HG03095 (cell line): ENCODE measurements around the gene RFX6.

Source experiments
- ATAC-seq: cut with Tn5 transposase; IDR thresholded peaks from one replicate; pipeline ENCODE4 v1.9.1; 2021; ENCODE audit warnings: moderate library complexity; ENCODE audit not compliant: unreplicated experiment

The RFX6 gene

GRCh38 chr6:116888732-116889360 lies 11.8 kb downstream of the RFX6 start:
- ATAC-seq: no peak

GRCh38 chr6:116894669-116895068 lies 17.6 kb downstream of the RFX6 start:
- no peak for ATAC-seq

- ATAC-seq: no peak
Measured at GRCh38 chr6:116895935-116896334, 18.9 kb downstream of the RFX6 start.

GRCh38 chr6:116902634-116903033 lies 25.6 kb downstream of the RFX6 start:
- ATAC-seq: no peak

- no peak for ATAC-seq
Measured at GRCh38 chr6:116922853-116923548, 46.0 kb downstream of the RFX6 start.

- no peak for ATAC-seq
Measured at GRCh38 chr6:116924245-116924644, 47.2 kb downstream of the RFX6 start.

- ATAC-seq: no peak
Measured at GRCh38 chr6:116925088-116925794, 48.2 kb downstream of the RFX6 start.

- no peak for ATAC-seq
Measured at GRCh38 chr6:116928677-116929076, 51.6 kb downstream of the RFX6 start.

- no peak for ATAC-seq
Measured at GRCh38 chr6:116929825-116930224, 52.8 kb downstream of the RFX6 start.

- ATAC-seq: no peak
Measured at GRCh38 chr6:116931456-116931855, 54.4 kb downstream of the RFX6 start.

GRCh38 chr6:116932496-116932895 lies 55.5 kb downstream of the RFX6 start:
- ATAC-seq: no peak

- no peak for ATAC-seq
Measured at GRCh38 chr6:116933485-116933884, 56.4 kb downstream of the RFX6 start.

- ATAC-seq: no peak
Measured at GRCh38 chr6:116938305-116938704, 61.3 kb downstream of the RFX6 start.

- no peak for ATAC-seq
Measured at GRCh38 chr6:116941727-116942126, 64.7 kb downstream of the RFX6 start.

GRCh38 chr6:116945809-116946208 lies 68.8 kb downstream of the RFX6 start:
- no peak for ATAC-seq

GRCh38 chr6:116948533-116949304 lies 71.7 kb downstream of the RFX6 start:
- ATAC-seq: no peak

- ATAC-seq: no peak
Measured at GRCh38 chr6:116949964-116950363, 72.9 kb downstream of the RFX6 start.

GRCh38 chr6:116954335-116954734 lies 77.3 kb downstream of the RFX6 start:
- no peak for ATAC-seq

- peak; percentile 74 for ATAC-seq
Measured at GRCh38 chr6:116954938-116955337, 77.9 kb downstream of the RFX6 start.

- no peak for ATAC-seq
Measured at GRCh38 chr6:116955773-116956172, 78.7 kb downstream of the RFX6 start.

GRCh38 chr6:116963972-116964371 lies 86.9 kb downstream of the RFX6 start:
- no peak for ATAC-seq
